Muscle layer of colon (tissue), 2 donors: ENCODE data around the gene CUTA.
"Not testable (repeated sequence)": the region's sequence is repeated elsewhere in the genome, so short reads cannot be mapped to it uniquely, and the experiment has no call there.

Experiments used
- H3K27ac ChIP-seq: one replicate; pipeline ENCODE4 v1.7.0; 2013; ENCODE audit warnings: low read depth, mild to moderate bottlenecking, low read length, moderate library complexity
- H3K27me3 ChIP-seq, 2 donors: one replicate each; pipeline ENCODE4 v1.7.0; 2013; ENCODE audit warnings: low read length in 2 of 2, mild to moderate bottlenecking in 2 of 2; ENCODE audit not compliant: insufficient read depth in 2 of 2, control insufficient read depth in 1 of 2
- H3K36me3 ChIP-seq: one replicate; pipeline ENCODE4 v1.7.0; 2013; ENCODE audit warnings: mild to moderate bottlenecking, low read length; ENCODE audit not compliant: insufficient read depth
- H3K4me1 ChIP-seq: one replicate; pipeline ENCODE4 v1.7.0; 2013; ENCODE audit warnings: mild to moderate bottlenecking, low read length; ENCODE audit not compliant: insufficient read depth
- H3K4me3 ChIP-seq, 2 donors: one replicate each; pipeline ENCODE4 v1.7.0; 2013; ENCODE audit warnings: low read length in 2 of 2, low read depth in 1 of 2, mild to moderate bottlenecking in 1 of 2, moderate library complexity in 1 of 2
- H3K9ac ChIP-seq: one replicate; pipeline ENCODE4 v1.7.0; 2013; ENCODE audit warnings: low read length
- H3K9me3 ChIP-seq: one replicate; pipeline ENCODE4 v1.7.0; 2013; ENCODE audit warnings: mild to moderate bottlenecking, low read length
- donor health status: abdominal sarcoma.
- donor health status: Adenocarcinoma of cecum.

CUTA gene

DNA sequence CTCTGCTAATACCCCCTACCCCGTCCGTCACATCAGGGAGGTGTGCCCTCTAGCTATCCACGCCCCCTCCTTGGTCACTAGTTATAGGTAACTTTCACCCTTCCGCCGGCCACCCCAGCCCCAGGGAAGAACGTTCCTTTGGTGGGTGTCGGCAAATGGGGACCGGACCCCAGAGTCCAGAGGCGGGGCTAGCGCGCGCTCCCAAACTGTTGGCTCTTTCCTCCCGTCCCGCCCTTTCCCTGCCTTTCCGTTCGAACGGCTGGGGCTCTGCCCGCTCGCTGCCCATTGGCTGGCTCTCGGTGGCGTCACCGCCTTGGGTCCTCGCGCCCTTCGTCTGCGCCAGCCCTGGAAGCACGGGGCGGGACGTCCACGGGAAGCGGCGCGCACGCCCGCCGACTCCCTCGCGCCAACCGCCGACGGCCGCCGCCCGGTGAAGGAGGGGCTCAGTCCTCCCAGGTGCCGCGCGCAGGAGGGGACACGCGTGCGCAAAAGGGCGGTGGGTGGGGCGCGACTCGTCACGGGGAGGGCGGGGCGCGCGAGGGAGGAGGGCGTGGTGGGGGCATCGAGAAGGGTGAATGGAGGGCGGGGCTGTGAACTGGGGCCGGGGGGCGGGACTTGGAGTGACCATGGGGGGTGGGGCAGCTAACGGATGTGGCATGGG, 7.7 kb downstream of the CUTA start:
- H3K9me3 ChIP-seq, result no peaks in the 10 kb centered on the region
- peak overlapping the region; percentile 76 for H3K27ac ChIP-seq
- H3K27me3 ChIP-seq, result no peaks in the 10 kb centered on the region
- H3K4me1 ChIP-seq, result peaks cover 26% of the 10 kb centered on the region
- peak overlapping the region; percentile 44 to 68 for H3K4me3 ChIP-seq
- H3K36me3 ChIP-seq, result peaks cover 27% of the 10 kb centered on the region
- H3K9ac ChIP-seq, result peak overlapping the region; percentile 9

DNA sequence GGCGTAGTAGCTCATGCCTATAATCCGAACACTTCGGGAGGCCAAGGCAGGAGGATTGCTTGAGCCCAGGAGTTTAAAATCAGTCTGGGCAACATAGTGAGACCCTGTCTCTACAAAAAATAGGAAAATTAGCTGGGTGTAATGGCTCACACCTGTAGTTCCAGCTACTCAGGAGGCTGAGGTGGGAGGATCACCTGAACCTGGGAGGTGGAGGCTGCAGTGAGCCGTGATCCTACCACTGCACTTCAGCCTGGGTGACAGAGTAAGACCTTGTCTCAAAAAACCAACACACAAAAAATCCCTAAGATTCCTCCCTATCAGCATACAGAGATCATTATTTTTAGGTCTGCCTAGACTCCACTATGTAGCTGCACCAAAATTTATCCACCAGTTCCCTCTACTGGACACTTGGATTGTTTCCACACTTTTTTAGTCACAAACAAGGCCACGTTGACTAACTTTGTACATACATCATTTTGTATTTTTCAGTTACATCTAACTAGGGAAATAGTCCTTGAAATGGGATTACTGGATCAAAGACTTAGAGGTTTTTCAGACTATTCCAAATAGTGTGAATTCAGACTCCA, 10.7 kb downstream of the CUTA start:
- peaks cover 1% of the 10 kb centered on the region for H3K36me3 ChIP-seq
- no peaks in the 10 kb centered on the region for H3K27me3 ChIP-seq
- H3K4me3 ChIP-seq, result no peak overlapping the region
- peaks cover 14% of the 10 kb centered on the region for H3K4me1 ChIP-seq
- no peaks in the 10 kb centered on the region for H3K9me3 ChIP-seq
- H3K9ac ChIP-seq, result no peak overlapping the region
- H3K27ac ChIP-seq, result no peak overlapping the region

DNA sequence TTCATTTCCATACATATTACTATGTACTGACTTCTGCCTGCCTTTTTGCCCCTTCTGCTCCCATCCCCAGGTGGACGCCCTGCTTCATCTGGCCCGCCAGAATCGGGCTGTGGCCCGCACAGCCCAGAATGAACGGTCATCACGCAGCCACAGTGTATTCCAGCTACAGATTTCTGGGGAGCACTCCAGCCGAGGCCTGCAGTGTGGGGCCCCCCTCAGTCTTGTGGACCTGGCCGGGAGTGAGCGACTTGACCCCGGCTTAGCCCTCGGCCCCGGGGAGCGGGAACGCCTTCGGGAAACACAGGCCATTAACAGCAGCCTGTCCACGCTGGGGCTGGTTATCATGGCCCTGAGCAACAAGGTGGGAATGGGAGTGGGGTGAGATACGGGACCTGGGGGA, 11.8 kb downstream of the CUTA start:
- Histone ChIP-seq H3K4me1 (peaks cover 6% of the 10 kb centered on the region), H3K36me3 (no peaks in the 10 kb centered on the region), H3K9ac (no peak overlapping the region), H3K27ac (no peak overlapping the region), H3K4me3 (no peak overlapping the region), H3K27me3 (no peaks in the 10 kb centered on the region), H3K9me3 (no peaks in the 10 kb centered on the region)

DNA sequence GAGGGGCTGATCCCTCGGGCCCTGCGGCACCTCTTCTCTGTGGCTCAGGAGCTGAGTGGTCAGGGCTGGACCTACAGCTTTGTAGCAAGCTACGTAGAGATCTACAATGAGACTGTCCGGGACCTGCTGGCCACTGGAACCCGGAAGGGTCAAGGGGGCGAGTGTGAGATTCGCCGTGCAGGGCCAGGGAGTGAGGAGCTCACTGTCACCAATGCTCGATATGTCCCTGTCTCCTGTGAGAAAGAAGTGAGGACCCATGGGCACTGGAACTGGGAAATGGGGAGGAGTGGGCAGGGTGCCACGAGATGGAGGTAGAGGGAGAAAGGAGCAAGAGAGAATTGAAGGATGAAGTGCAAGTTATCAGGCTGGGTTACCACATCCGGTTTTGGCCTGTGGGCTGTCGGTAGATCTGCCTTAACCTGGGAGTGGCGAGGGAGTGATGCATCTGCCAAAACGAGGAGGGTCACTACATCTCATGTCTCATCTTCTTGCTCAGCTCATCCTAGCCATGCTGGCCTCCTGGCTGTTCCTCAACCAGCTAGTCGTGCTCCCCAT, 12.4 kb downstream of the CUTA start:
- no peak overlapping the region for H3K4me3 ChIP-seq
- peaks cover 6% of the 10 kb centered on the region for H3K4me1 ChIP-seq
- H3K36me3 ChIP-seq, result no peaks in the 10 kb centered on the region
- no peaks in the 10 kb centered on the region for H3K9me3 ChIP-seq
- H3K27ac ChIP-seq, result no peak overlapping the region
- H3K27me3 ChIP-seq, result no peaks in the 10 kb centered on the region
- H3K9ac ChIP-seq, result no peak overlapping the region

DNA sequence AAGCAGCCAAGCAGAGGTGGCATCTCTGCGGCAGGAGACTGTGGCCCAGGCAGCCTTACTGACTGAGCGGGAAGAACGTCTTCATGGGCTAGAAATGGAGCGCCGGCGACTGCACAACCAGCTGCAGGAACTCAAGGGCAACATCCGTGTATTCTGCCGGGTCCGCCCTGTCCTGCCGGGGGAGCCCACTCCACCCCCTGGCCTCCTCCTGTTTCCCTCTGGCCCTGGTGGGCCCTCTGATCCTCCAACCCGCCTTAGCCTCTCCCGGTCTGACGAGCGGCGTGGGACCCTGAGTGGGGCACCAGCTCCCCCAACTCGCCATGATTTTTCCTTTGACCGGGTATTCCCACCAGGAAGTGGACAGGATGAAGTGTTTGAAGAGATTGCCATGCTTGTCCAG, 13.0 kb downstream of the CUTA start:
- H3K4me3 ChIP-seq, result no peak overlapping the region

DNA sequence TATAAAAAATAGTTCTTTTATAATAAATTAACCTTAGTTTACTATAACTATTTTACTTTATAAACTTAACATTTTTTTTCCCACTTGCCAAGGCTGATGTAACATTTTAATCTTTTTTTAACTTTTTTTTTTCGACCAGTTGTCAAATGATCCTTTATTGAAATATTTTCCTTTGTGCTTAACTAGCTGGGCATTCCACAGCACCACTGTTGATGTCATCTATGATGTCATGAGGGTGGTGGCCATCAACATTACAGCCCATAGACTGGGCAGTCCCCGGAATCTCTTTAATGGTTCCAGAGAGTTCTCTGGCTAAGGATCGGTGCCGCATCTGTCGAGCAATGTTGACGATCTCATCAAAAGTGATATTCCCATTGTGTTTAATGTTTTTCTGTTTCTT, 18.0 kb downstream of the CUTA start:
- H3K4me3 ChIP-seq, H3K4me1 ChIP-seq, H3K36me3 ChIP-seq, H3K27me3 ChIP-seq, H3K27ac ChIP-seq, H3K9me3 ChIP-seq, H3K9ac ChIP-seq: not testable (repeated sequence)

More for the DNA sequence above, 13.0 kb downstream of the CUTA start:
- Histone ChIP-seq H3K9ac (no peak overlapping the region), H3K4me1 (peaks cover 6% of the 10 kb centered on the region), H3K27ac (no peak overlapping the region), H3K9me3 (no peaks in the 10 kb centered on the region), H3K27me3 (no peaks in the 10 kb centered on the region), H3K36me3 (no peaks in the 10 kb centered on the region)

DNA sequence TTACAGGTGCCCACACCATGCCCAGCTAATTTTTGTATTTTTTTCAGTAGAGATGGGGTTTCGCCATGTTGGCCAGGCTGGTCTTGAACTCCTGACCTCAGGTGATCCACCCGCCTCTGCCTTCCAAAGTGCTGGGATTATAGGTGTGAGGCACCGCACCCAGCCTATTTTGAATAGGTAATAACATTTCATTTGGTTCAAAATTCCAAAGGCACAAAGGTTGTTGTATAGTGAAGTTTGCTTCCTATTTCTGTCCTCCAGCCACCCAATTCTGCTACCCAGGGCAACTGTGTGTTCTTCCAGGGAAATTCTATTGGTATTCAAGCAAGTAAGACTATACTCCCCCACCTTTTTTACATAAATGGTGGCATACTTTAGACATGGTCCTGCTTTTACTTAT, 19.3 kb downstream of the CUTA start:
- H3K4me1 ChIP-seq, H3K27me3 ChIP-seq, H3K36me3 ChIP-seq, H3K9ac ChIP-seq, H3K9me3 ChIP-seq, H3K4me3 ChIP-seq, H3K27ac ChIP-seq: not testable (repeated sequence)

DNA sequence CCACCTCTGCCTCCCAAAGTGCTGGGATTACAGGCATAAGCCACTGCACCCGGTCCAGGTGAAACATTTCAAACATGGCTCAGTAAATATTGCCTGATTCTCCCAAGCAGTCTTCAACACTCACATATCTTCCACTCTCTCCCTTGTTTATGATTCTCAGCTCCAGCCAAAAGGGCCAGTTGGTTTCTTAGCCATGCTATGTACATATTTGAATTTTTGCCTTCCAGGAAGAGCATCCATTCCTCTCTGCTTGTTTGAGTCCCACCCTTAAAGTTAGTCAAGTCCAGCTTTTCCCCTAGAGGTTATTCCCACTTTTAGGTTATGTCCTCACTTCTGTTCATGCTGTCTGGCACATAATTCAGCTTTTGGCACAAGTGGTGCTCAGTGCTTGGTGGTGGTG, 20.4 kb downstream of the CUTA start:
- no peaks in the 10 kb centered on the region for H3K4me1 ChIP-seq
- H3K9me3 ChIP-seq, result no peaks in the 10 kb centered on the region
- no peak overlapping the region for H3K9ac ChIP-seq
- no peaks in the 10 kb centered on the region for H3K27me3 ChIP-seq
- H3K4me3 ChIP-seq, result no peak overlapping the region
- no peak overlapping the region for H3K27ac ChIP-seq
- H3K36me3 ChIP-seq, result no peaks in the 10 kb centered on the region

DNA sequence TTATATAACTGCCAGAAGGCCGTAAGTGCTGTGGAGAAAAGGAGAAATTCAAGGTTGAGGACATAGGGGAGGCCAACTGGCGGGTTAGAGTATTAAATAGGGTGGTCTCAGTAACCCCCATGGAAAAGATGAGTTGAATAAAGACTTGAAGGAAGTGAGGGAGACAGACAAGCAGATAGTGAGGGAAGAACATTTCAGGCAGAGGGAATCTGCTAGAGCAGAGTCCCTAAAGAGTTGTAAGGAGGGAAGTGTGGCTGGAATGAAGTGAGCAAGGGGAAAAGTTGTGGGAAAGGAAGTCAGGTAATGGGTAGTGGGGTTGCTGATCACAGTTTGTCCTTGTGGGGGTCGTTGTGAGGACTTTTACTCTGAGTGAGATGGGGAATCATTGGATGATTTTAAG, 24.9 kb downstream of the CUTA start:
- no peaks in the 10 kb centered on the region for H3K27me3 ChIP-seq
- H3K4me3 ChIP-seq, result no peak overlapping the region
- H3K27ac ChIP-seq, result no peak overlapping the region
- no peaks in the 10 kb centered on the region for H3K9me3 ChIP-seq
- H3K4me1 ChIP-seq, result peaks cover 5% of the 10 kb centered on the region
- H3K36me3 ChIP-seq, result no peaks in the 10 kb centered on the region
- no peak overlapping the region for H3K9ac ChIP-seq

DNA sequence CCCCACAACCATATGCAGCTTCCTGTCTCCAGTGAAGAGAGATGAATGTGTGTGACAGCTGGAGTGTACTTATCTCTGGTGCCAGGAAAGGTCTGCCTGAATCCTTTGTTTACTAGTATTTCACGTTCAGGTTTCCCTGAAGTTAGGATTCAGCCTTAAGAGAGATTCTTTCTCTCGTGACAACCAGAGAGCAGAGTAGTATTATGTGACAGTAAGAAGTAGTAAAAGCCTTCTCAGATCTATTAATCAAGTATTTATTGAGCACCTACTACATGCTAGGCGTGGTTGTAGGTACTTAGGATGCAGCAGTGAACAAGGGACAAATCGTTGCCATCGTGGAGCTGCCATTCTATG, 25.3 kb downstream of the CUTA start:
- H3K9me3 ChIP-seq, result no peaks in the 10 kb centered on the region
- H3K4me1 ChIP-seq, result peaks cover 5% of the 10 kb centered on the region
- no peaks in the 10 kb centered on the region for H3K36me3 ChIP-seq
- no peak overlapping the region for H3K27ac ChIP-seq
- peak overlapping the region in 1 of 2 donors; percentile 51 for H3K4me3 ChIP-seq
- no peaks in the 10 kb centered on the region for H3K27me3 ChIP-seq
- peak overlapping the region; percentile 39 for H3K9ac ChIP-seq

DNA sequence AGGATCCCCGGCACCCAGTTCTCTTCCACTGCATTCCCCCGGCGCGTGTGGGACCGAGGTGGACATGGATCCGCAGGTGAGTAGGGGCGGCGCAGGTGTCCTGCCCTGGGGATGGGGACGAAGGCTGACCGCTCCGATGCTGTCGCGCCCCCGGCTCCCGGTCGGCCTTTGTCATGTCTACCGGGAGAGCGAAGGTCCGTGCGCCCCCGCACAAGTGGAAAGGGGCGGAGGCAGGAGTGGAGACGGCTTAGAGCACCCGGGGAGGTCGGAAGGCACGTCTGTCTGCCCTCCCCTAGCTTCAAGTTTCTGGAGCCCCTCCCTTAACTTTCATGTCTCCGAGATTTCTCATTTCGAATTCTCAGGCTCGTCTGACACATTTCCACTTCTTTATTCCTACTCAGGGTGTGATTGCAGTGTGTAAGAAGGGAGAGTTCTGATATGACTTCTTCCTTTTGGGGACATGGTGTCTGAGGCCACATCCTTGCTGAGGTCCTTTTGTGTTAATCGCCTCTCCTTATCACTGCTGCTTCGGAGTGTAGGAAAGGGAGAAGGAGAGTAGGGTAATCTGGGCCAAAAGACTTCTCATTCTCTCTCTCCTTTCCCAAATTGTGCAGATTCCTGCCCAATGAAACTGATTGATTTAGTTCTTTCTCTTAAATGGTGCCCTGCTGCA, 25.8 kb downstream of the CUTA start:
- Histone ChIP-seq H3K27me3 (no peaks in the 10 kb centered on the region), H3K27ac (peak overlapping the region; percentile 52), H3K36me3 (no peaks in the 10 kb centered on the region), H3K4me1 (peaks cover 5% of the 10 kb centered on the region), H3K4me3 (peak overlapping the region; percentile 51 to 71), H3K9ac (peak overlapping the region; percentile 39), H3K9me3 (no peaks in the 10 kb centered on the region)
